ENCODE measurements around the gene AUH. TPM values are rescaled to one million over a fixed set of nuclear protein-coding genes. Genes with fewer than 3 reads are reported as not detected.

The AUH gene
- total and polyA plus RNA-seq, 9 of the 15 experiments (the other 6 are each of a cell fraction or from before 2014, with no cell fraction given): 3.4 to 29.0 (median 10.1) TPM

DNA sequence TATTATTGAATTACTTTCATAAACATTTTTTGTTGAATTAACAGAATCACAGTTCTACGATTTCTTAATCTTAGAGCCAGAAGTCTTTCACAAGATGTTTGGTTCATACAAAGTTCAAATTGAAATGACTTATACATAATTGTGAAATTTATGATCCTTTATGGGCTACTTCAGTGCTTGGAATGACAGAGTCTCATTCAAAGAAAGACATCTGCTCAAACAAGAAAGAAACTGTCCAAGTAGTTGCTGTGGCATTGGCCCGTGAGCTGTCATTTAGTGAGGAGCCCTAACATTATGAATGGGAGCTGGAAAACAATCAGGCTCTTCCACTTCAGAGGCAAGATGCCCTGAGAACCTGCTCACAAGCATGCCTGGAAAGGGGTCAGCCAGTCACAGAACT lies 63.4 kb downstream of the AUH start:
- WGBS (ENCODE audit: insufficient coverage, low coverage, missing lambda C conversion rate): 96% methylated on average over 2 of the region's 2 CpGs
- H2AFZ ChIP-seq (ENCODE audit: low read depth, low read length): no peak overlapping the region

More for the DNA sequence above, 63.4 kb downstream of the AUH start:
- no peaks in the 10 kb centered on the region for H3K27me3 ChIP-seq (ENCODE audit: control insufficient read depth in 2 of 2, insufficient read depth in 2 of 2, low read length in 2 of 2)
- no peak overlapping the region for H3K4me2 ChIP-seq (ENCODE audit: insufficient read depth, low read length)
- H3K4me1 ChIP-seq (replicated peaks in 1 of 2; ENCODE audit: control insufficient read depth in 2 of 2, insufficient read depth in 2 of 2, low read length in 2 of 2): no peaks in the 10 kb centered on the region
- no peaks in the 10 kb centered on the region for H3K9me1 ChIP-seq (ENCODE audit: control insufficient read depth, insufficient read depth, low read length)
- no peaks in the 10 kb centered on the region for H3K79me2 ChIP-seq (ENCODE audit: control insufficient read depth, insufficient read depth, low read length)
- intact Hi-C loops (cut with micrococcal nuclease) (no loop called here), in situ Hi-C loops (cut with MboI) (no loop called here)
- H3K4me3 ChIP-seq: no peak overlapping the region
- H3K9ac ChIP-seq (ENCODE audit: insufficient read depth in 1 of 2, low read depth in 2 of 2, low read length in 2 of 2): no peak overlapping the region
- TF ChIP-seq PTTG1 (tag; IDR thresholded peaks at IDR 0.05; ENCODE audit: low read depth) (no peak), E2F3 (CRISPR knock-in tag; IDR thresholded peaks at IDR 0.05) (no peak), PHB (CRISPR knock-in tag; IDR thresholded peaks at IDR 0.05) (no peak), U2AF1 (optimal IDR thresholded peaks at IDR 0.05; ENCODE audit: low read depth, low read length) (no peak), NCOR1 (IDR thresholded peaks at IDR 0.05) (no peak), EP300 (IDR thresholded peaks at IDR 0.05; ENCODE audit: low read length) (no peak), HNRNPH1 (optimal IDR thresholded peaks at IDR 0.05; ENCODE audit: low read depth, low read length) (no peak), HNRNPL (IDR thresholded peaks at IDR 0.05; ENCODE audit: low read depth, low read length) (no peak), POLR2AphosphoS5 (IDR thresholded peaks at IDR 0.05; ENCODE audit: control insufficient read depth, insufficient read depth, low read depth, low read length) (no peak), CREM (IDR thresholded peaks at IDR 0.05; ENCODE audit: low read depth) (no peak)
- TF ChIP-seq, protein P1, sequence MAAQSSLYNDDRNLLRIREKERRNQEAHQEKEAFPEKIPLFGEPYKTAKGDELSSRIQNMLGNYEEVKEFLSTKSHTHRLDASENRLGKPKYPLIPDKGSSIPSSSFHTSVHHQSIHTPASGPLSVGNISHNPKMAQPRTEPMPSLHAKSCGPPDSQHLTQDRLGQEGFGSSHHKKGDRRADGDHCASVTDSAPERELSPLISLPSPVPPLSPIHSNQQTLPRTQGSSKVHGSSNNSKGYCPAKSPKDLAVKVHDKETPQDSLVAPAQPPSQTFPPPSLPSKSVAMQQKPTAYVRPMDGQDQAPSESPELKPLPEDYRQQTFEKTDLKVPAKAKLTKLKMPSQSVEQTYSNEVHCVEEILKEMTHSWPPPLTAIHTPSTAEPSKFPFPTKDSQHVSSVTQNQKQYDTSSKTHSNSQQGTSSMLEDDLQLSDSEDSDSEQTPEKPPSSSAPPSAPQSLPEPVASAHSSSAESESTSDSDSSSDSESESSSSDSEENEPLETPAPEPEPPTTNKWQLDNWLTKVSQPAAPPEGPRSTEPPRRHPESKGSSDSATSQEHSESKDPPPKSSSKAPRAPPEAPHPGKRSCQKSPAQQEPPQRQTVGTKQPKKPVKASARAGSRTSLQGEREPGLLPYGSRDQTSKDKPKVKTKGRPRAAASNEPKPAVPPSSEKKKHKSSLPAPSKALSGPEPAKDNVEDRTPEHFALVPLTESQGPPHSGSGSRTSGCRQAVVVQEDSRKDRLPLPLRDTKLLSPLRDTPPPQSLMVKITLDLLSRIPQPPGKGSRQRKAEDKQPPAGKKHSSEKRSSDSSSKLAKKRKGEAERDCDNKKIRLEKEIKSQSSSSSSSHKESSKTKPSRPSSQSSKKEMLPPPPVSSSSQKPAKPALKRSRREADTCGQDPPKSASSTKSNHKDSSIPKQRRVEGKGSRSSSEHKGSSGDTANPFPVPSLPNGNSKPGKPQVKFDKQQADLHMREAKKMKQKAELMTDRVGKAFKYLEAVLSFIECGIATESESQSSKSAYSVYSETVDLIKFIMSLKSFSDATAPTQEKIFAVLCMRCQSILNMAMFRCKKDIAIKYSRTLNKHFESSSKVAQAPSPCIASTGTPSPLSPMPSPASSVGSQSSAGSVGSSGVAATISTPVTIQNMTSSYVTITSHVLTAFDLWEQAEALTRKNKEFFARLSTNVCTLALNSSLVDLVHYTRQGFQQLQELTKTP (IDR thresholded peaks at IDR 0.05; ENCODE audit: low read depth in 1 of 2, partially characterized antibody in 2 of 2): no peak
- TF ChIP-seq, protein P2, sequence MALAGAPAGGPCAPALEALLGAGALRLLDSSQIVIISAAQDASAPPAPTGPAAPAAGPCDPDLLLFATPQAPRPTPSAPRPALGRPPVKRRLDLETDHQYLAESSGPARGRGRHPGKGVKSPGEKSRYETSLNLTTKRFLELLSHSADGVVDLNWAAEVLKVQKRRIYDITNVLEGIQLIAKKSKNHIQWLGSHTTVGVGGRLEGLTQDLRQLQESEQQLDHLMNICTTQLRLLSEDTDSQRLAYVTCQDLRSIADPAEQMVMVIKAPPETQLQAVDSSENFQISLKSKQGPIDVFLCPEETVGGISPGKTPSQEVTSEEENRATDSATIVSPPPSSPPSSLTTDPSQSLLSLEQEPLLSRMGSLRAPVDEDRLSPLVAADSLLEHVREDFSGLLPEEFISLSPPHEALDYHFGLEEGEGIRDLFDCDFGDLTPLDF (CRISPR knock-in tag; IDR thresholded peaks at IDR 0.05): no peak
- TF ChIP-seq, protein P3, sequence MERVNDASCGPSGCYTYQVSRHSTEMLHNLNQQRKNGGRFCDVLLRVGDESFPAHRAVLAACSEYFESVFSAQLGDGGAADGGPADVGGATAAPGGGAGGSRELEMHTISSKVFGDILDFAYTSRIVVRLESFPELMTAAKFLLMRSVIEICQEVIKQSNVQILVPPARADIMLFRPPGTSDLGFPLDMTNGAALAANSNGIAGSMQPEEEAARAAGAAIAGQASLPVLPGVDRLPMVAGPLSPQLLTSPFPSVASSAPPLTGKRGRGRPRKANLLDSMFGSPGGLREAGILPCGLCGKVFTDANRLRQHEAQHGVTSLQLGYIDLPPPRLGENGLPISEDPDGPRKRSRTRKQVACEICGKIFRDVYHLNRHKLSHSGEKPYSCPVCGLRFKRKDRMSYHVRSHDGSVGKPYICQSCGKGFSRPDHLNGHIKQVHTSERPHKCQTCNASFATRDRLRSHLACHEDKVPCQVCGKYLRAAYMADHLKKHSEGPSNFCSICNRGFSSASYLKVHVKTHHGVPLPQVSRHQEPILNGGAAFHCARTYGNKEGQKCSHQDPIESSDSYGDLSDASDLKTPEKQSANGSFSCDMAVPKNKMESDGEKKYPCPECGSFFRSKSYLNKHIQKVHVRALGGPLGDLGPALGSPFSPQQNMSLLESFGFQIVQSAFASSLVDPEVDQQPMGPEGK (CRISPR knock-in tag; IDR thresholded peaks at IDR 0.05; ENCODE audit: borderline replicate concordance): no peak
- TF ChIP-seq, protein P4, sequence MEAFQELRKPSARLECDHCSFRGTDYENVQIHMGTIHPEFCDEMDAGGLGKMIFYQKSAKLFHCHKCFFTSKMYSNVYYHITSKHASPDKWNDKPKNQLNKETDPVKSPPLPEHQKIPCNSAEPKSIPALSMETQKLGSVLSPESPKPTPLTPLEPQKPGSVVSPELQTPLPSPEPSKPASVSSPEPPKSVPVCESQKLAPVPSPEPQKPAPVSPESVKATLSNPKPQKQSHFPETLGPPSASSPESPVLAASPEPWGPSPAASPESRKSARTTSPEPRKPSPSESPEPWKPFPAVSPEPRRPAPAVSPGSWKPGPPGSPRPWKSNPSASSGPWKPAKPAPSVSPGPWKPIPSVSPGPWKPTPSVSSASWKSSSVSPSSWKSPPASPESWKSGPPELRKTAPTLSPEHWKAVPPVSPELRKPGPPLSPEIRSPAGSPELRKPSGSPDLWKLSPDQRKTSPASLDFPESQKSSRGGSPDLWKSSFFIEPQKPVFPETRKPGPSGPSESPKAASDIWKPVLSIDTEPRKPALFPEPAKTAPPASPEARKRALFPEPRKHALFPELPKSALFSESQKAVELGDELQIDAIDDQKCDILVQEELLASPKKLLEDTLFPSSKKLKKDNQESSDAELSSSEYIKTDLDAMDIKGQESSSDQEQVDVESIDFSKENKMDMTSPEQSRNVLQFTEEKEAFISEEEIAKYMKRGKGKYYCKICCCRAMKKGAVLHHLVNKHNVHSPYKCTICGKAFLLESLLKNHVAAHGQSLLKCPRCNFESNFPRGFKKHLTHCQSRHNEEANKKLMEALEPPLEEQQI (IDR thresholded peaks at IDR 0.05): no peak
- no TSS peak for BruUV-seq (replicated peaks)
- no peaks in the 10 kb centered on the region for H3K9me3 ChIP-seq (replicated peaks; ENCODE audit: control insufficient read depth, insufficient read depth, low read depth, low read length)
- peaks cover 11% of the 10 kb centered on the region; the same call in 1 of the 3 replicates for H3K36me3 ChIP-seq (ENCODE audit: control insufficient read depth, insufficient read depth, low read length)
- ATAC-seq: no peak
- DNase-seq (ENCODE audit: extremely low read depth in 1 of 4, low spot score in 3 of 4): no peak
- ChIA-PET POLR2A (interaction anchor here (0.6 kb wide), 1 partner anchor 12 kb away, joined by 3 read pairs; no protein-coding TSS in a partner anchor), CTCF (ENCODE audit: low intra/inter-chr PET ratio) (no interaction called here)
- H3K27ac ChIP-seq (ENCODE audit: extremely low read depth, low read depth, low read length): no peak overlapping the region
- no peaks in the 10 kb centered on the region for H4K20me1 ChIP-seq (replicated peaks; ENCODE audit: control insufficient read depth, insufficient read depth, low read length)
- no peak for FAIRE-seq

Measured in K562 (cell line).